ENCODE data around the gene GPR62. TPM values are rescaled to one million over a fixed set of nuclear protein-coding genes. Genes with fewer than 3 reads are reported as not detected.

Gene GPR62
- total RNA-seq, 6 experiments from 2014 or later: 0.07 to 0.10 TPM; not detected in 4

DNA sequence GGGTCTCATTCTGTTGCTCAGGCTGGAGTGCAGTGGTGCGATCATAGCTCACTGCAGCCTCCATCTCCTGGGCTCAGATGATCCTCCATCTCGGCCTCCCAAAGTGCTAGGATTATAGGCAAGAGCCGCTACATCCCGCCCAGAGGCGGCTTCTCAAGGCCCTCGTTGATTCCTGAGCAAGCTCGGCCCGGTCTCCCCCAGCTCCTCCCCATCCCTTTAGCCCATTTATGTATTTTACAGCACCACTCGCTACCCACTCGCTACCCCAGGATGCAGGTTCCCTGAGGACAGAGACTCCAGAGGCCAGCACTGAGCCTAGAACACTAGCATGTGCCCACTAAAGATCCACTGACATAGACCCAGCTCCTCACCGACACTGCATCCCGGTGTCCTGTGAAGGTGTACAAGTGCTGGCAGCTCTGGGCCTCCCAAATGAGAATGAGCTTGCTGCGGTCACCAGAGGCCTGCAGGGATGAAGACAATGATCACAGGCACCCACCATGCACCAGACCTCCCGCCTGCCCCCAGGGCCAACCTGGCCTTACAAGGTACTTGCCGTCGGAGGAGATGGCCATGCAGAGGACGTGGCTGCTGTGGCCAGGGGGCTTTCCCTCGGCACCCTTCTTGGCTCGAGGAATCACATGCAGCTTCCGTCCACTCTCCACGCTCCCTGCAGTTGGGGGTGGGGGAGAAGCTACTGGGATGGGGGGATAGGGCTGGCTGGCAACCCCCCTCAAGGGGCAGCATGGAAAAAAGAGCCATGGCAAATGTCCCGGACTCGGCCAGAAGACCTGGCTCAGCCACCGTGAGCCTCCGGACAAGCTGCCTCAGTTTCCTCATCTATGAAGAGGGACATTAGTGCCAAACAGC, 19.1 kb upstream of the GPR62 start:
- Mint-ChIP-seq H3K36me3 (ENCODE audit: low read depth) (peaks cover 24% of the 10 kb centered on the region), H3K27ac (no peak overlapping the region), H3K4me1 (ENCODE audit: low read depth) (peaks cover 22% of the 10 kb centered on the region), H3K27me3 (ENCODE audit: insufficient read depth) (no peaks in the 10 kb centered on the region; the same call in none of the 2 replicates), H3K9me3 (no peaks in the 10 kb centered on the region), H3K4me3 (no peak overlapping the region)
- no peak for DNase-seq
- TF ChIP-seq CTCF (IDR thresholded peaks at IDR 0.05): no peak

GRCh38 chr3:51937014-51937413, 18.2 kb upstream of the GPR62 start:
- no peak overlapping the region for H3K4me3 Mint-ChIP-seq
- no peak for DNase-seq
- peaks cover 22% of the 10 kb centered on the region for H3K4me1 Mint-ChIP-seq (ENCODE audit: low read depth)
- H3K36me3 Mint-ChIP-seq (ENCODE audit: low read depth): peaks cover 19% of the 10 kb centered on the region
- H3K27ac Mint-ChIP-seq: no peak overlapping the region
- no peak for TF ChIP-seq CTCF (IDR thresholded peaks at IDR 0.05)
- H3K27me3 Mint-ChIP-seq (ENCODE audit: insufficient read depth): no peaks in the 10 kb centered on the region; the same call in none of the 2 replicates
- no peaks in the 10 kb centered on the region for H3K9me3 Mint-ChIP-seq

GRCh38 chr3:51937611-51938450, 17.4 kb upstream of the GPR62 start:
- H3K27me3 Mint-ChIP-seq (ENCODE audit: insufficient read depth): no peaks in the 10 kb centered on the region; the same call in none of the 2 replicates
- H3K36me3 Mint-ChIP-seq (ENCODE audit: low read depth): peaks cover 19% of the 10 kb centered on the region
- H3K9me3 Mint-ChIP-seq: no peaks in the 10 kb centered on the region
- DNase-seq: no peak
- peaks cover 29% of the 10 kb centered on the region for H3K4me1 Mint-ChIP-seq (ENCODE audit: low read depth)
- no peak for TF ChIP-seq CTCF (IDR thresholded peaks at IDR 0.05)
- no peak overlapping the region for H3K27ac Mint-ChIP-seq
- H3K4me3 Mint-ChIP-seq: no peak overlapping the region

GRCh38 chr3:51938780-51939425, 16.3 kb upstream of the GPR62 start:
- no peak for TF ChIP-seq CTCF (IDR thresholded peaks at IDR 0.05)
- no peaks in the 10 kb centered on the region; the same call in none of the 2 replicates for H3K27me3 Mint-ChIP-seq (ENCODE audit: insufficient read depth)
- H3K4me3 Mint-ChIP-seq: no peak overlapping the region
- no peak for DNase-seq
- H3K9me3 Mint-ChIP-seq: no peaks in the 10 kb centered on the region
- H3K4me1 Mint-ChIP-seq (ENCODE audit: low read depth): peaks cover 32% of the 10 kb centered on the region
- H3K27ac Mint-ChIP-seq: no peak overlapping the region
- H3K36me3 Mint-ChIP-seq (ENCODE audit: low read depth): peaks cover 15% of the 10 kb centered on the region

Data from HFFc6 (cell line).